ENCODE measurements around the gene KRTAP3-2. TPM values are rescaled to one million over a fixed set of nuclear protein-coding genes. Genes with fewer than 3 reads are reported as not detected.
"Not testable (repeated sequence)": the region's sequence is repeated elsewhere in the genome, so short reads cannot be mapped to it uniquely, and the experiment has no call there.

The KRTAP3-2 gene
- total RNA-seq (not detected), polyA plus RNA-seq (not detected)
- long read RNA-seq, donor 1 = 0 reads
- long read RNA-seq, donor 2 = 0 reads

GRCh38 chr17:40999563-40999962 is at the start of gene KRTAP3-2:
Gene KRTAP3-2, minus strand, starts transcription at chr17:40999906. Its CDS starts 53 bp downstream, at chr17:40999853.
- H3K4me3 ChIP-seq; H3K4me1 ChIP-seq; H3K36me3 ChIP-seq; H3K27ac ChIP-seq; H3K9me3 ChIP-seq; DNase-seq; intact Hi-C loops (cut with DNase I; ENCODE audit: low total_unique reads): not testable (repeated sequence)
- 80 to 91% (median 86%) methylated on average over 5 to 6 of the region's 6 CpGs for WGBS, 5 donors
- peaks cover 0 to 32% (median 0%) of the 10 kb centered on the region in 7 donors for H3K27me3 ChIP-seq (replicated peaks in 1 of 7)

- Histone ChIP-seq H3K36me3 (no peaks in the 10 kb centered on the region), H3K9me3 (no peaks in the 10 kb centered on the region), H3K4me3 (no peak overlapping the region), H3K27me3 (replicated peaks in 1 of 7) (peaks cover 0 to 38% (median 9%) of the 10 kb centered on the region in 7 donors), H3K27ac (no peak overlapping the region), H3K4me1 (no peaks in the 10 kb centered on the region)
- TF ChIP-seq CTCF (IDR thresholded peaks at IDR 0.05 in 8 of 11, conservative IDR thresholded peaks at IDR 0.05 in 3 of 11) (no peak), POLR2A (IDR thresholded peaks at IDR 0.05) (no peak), POLR2AphosphoS5 (IDR thresholded peaks at IDR 0.05) (no peak)
- no peak for DNase-seq
- intact Hi-C loops (cut with DNase I; ENCODE audit: low total_unique reads) = no loop called here
- 31 to 62% (median 39%) methylated on average over 2 of the region's 2 CpGs for WGBS, 5 donors
Observed at GRCh38 chr17:41049110-41049509, 49.4 kb upstream of the KRTAP3-2 start.

- intact Hi-C loops (cut with DNase I; ENCODE audit: low total_unique reads) = no loop called here
- TF ChIP-seq POLR2A (IDR thresholded peaks at IDR 0.05) = no peak
- no peak for TF ChIP-seq POLR2AphosphoS5 (IDR thresholded peaks at IDR 0.05)
- TF ChIP-seq CTCF (IDR thresholded peaks at IDR 0.05 in 8 of 11, conservative IDR thresholded peaks at IDR 0.05 in 3 of 11) = no peak
- Histone ChIP-seq H3K9me3 (peaks cover 0 to 5% (median 1%) of the 10 kb centered on the region in 8 donors), H3K4me3 (no peak overlapping the region), H3K36me3 (no peaks in the 10 kb centered on the region), H3K27me3 (replicated peaks in 1 of 7) (peaks cover 0 to 34% (median 9%) of the 10 kb centered on the region in 7 donors), H3K27ac (no peak overlapping the region), H3K4me1 (no peaks in the 10 kb centered on the region)
- WGBS, 5 donors = 71 to 79% (median 76%) methylated on average over 7 of the region's 7 CpGs
- no peak for DNase-seq
Observed at GRCh38 chr17:41048441-41048840, 48.7 kb upstream of the KRTAP3-2 start.

GRCh38 chr17:41046735-41047465 is 47.2 kb upstream of the KRTAP3-2 start, which contains the start of gene KRTAP2-1:
Gene KRTAP2-1, minus strand, starts transcription at chr17:41047316. Its CDS starts 49 bp downstream, at chr17:41047267.
- DNase-seq = not testable (repeated sequence)

GRCh38 chr17:41042953-41043352 is 43.2 kb upstream of the KRTAP3-2 start:
- no peak for DNase-seq
- no peak overlapping the region for H3K4me3 ChIP-seq
- no peaks in the 10 kb centered on the region for H3K4me1 ChIP-seq
- no peak for TF ChIP-seq POLR2AphosphoS5 (IDR thresholded peaks at IDR 0.05)
- TF ChIP-seq CTCF (IDR thresholded peaks at IDR 0.05 in 8 of 11, conservative IDR thresholded peaks at IDR 0.05 in 3 of 11) = no peak
- TF ChIP-seq POLR2A (IDR thresholded peaks at IDR 0.05) = no peak
- intact Hi-C loops (cut with DNase I; ENCODE audit: low total_unique reads) = no loop called here
- peaks cover 0 to 26% (median 2%) of the 10 kb centered on the region in 7 donors for H3K27me3 ChIP-seq (replicated peaks in 1 of 7)
- WGBS, 5 donors = 92 to 100% (median 98%) methylated on average over 1 of the region's 1 CpG
- no peaks in the 10 kb centered on the region for H3K36me3 ChIP-seq
- no peak overlapping the region for H3K27ac ChIP-seq
- peaks cover 0 to 13% (median 10%) of the 10 kb centered on the region in 8 donors for H3K9me3 ChIP-seq

More at GRCh38 chr17:41046735-41047465, 47.2 kb upstream of the KRTAP3-2 start, which contains the start of gene KRTAP2-1:
- Histone ChIP-seq H3K27me3 (replicated peaks in 1 of 7) (peaks cover 0 to 34% (median 9%) of the 10 kb centered on the region in 7 donors), H3K9me3 (peaks cover 0 to 13% (median 10%) of the 10 kb centered on the region in 8 donors)
- H3K4me1 ChIP-seq; H3K27ac ChIP-seq; H3K36me3 ChIP-seq; H3K4me3 ChIP-seq; intact Hi-C loops (cut with DNase I; ENCODE audit: low total_unique reads): not testable (repeated sequence)
- 55 to 79% (median 69%) methylated on average over 7 to 10 of the region's 33 CpGs for WGBS, 5 donors

- intact Hi-C loops (cut with DNase I; ENCODE audit: low total_unique reads); H3K4me1 ChIP-seq; H3K36me3 ChIP-seq; DNase-seq; H3K27ac ChIP-seq; H3K4me3 ChIP-seq: not testable (repeated sequence)
- 78 to 93% (median 82%) methylated on average over 8 to 14 of the region's 14 CpGs for WGBS, 5 donors
- H3K9me3 ChIP-seq = peaks cover 0 to 13% (median 10%) of the 10 kb centered on the region in 8 donors
- peaks cover 0 to 15% (median 0%) of the 10 kb centered on the region in 7 donors for H3K27me3 ChIP-seq (replicated peaks in 1 of 7)
Observed at GRCh38 chr17:41040783-41041571, 41.3 kb upstream of the KRTAP3-2 start, which contains the start of gene KRTAP1-1. Gene KRTAP1-1, minus strand, starts transcription at chr17:41041450. Its CDS starts 53 bp downstream, at chr17:41041397.
